ENCODE results near the gene RHOT2. TPM values are rescaled to one million over a fixed set of nuclear protein-coding genes. Genes with fewer than 3 reads are reported as not detected.
A peak's percentile ranks its signal among the peaks of the same experiment; 100 is the strongest.

RHOT2 gene
- total RNA-seq, 1 donor = 34.5 TPM

GRCh38 chr16:625117-625976, 42.6 kb upstream of the RHOT2 start:
- DNase-seq (ENCODE audit: low read depth) = no peak
- no peak overlapping the region for H3K4me3 ChIP-seq (ENCODE audit: low read depth, low read length)
- no peak for TF ChIP-seq CTCF (IDR thresholded peaks at IDR 0.05; ENCODE audit: insufficient read depth, low read length)

GRCh38 chr16:625977-626765, 41.8 kb upstream of the RHOT2 start:
- H3K4me3 ChIP-seq (ENCODE audit: low read depth, low read length) = no peak overlapping the region
- TF ChIP-seq CTCF (IDR thresholded peaks at IDR 0.05; ENCODE audit: insufficient read depth, low read length) = no peak
- DNase-seq (ENCODE audit: low read depth) = no peak

GRCh38 chr16:626787-627453, 41.0 kb upstream of the RHOT2 start:
- TF ChIP-seq CTCF (IDR thresholded peaks at IDR 0.05; ENCODE audit: insufficient read depth, low read length) = no peak
- DNase-seq (ENCODE audit: low read depth) = peak; percentile 96
- no peak overlapping the region for H3K4me3 ChIP-seq (ENCODE audit: low read depth, low read length)

GRCh38 chr16:627454-628239, 40.3 kb upstream of the RHOT2 start:
- no peak for TF ChIP-seq CTCF (IDR thresholded peaks at IDR 0.05; ENCODE audit: insufficient read depth, low read length)
- peak; percentile 18 for DNase-seq (ENCODE audit: low read depth)
- H3K4me3 ChIP-seq (ENCODE audit: low read depth, low read length) = no peak overlapping the region

- no peak overlapping the region for H3K4me3 ChIP-seq (ENCODE audit: low read depth, low read length)
- DNase-seq (ENCODE audit: low read depth) = no peak
- TF ChIP-seq CTCF (IDR thresholded peaks at IDR 0.05; ENCODE audit: insufficient read depth, low read length) = no peak
Observed at GRCh38 chr16:628321-629061, 39.4 kb upstream of the RHOT2 start.
